OCI-LY7 (cell line): Measurements from ENCODE around the gene SLC44A5. TPM values are rescaled to one million over a fixed set of nuclear protein-coding genes. Genes with fewer than 3 reads are reported as not detected.

Experiments used
- BruUV-seq: library from RNA; stranded (reverse); fragments of 400-500 nt; replicated peaks from 2 replicates; lab custom pipeline; 2021; lab: Mats Ljungman, UMichigan
- CTCF ChIA-PET: fragments of 300-600 bp; sonication (Branson Sonifier 250); formaldehyde crosslinking; loops from one replicate; lab custom pipeline; 2022; ENCODE audit warnings: antibody characterized with exemption; ENCODE audit not compliant: unreplicated experiment; lab: Charles Lee
- POLR2A ChIA-PET: fragments of 300-600 bp; sonication (Branson Sonifier 250); formaldehyde crosslinking; loops from one replicate; lab custom pipeline; 2022; ENCODE audit warnings: antibody characterized with exemption; lab: Charles Lee
- DNase-seq: peaks from one replicate; pipeline ENCODE4 v3.0.0-alpha.2; 2015; ENCODE audit warnings: low spot score
- H2AFZ ChIP-seq: fragments of 200-600 bp; sonication (generic), shearing (Covaris generic); 2 replicates; pipeline ENCODE4 v1.6.1; 2014; ENCODE audit warnings: mild to moderate bottlenecking, antibody characterized with exemption, low read length, moderate library complexity
- H3K27ac ChIP-seq: fragments of 200-600 bp; sonication (generic); 2 replicates; pipeline ENCODE4 v1.5.1; 2014; ENCODE audit warnings: mixed run types, low read depth, mild to moderate bottlenecking, moderate library complexity, low read length, inconsistent platforms; ENCODE audit not compliant: poor library complexity, severe bottlenecking
- H3K36me3 ChIP-seq: fragments of 200-600 bp; sonication (generic); 2 replicates; pipeline ENCODE4 v1.6.1; 2014; ENCODE audit warnings: mild to moderate bottlenecking, antibody characterized with exemption, low read length, moderate library complexity, mixed read lengths; ENCODE audit not compliant: insufficient read depth
- H3K4me1 ChIP-seq: fragments of 200-600 bp; sonication (generic); 2 replicates; pipeline ENCODE4 v1.5.1; 2014; ENCODE audit warnings: mild to moderate bottlenecking, low read length; ENCODE audit not compliant: insufficient read depth, poor library complexity, severe bottlenecking
- H3K4me2 ChIP-seq: fragments of 200-600 bp; sonication (generic); 2 replicates; pipeline ENCODE4 v1.6.1; 2014; ENCODE audit warnings: mild to moderate bottlenecking, low read length
- H3K4me3 ChIP-seq: fragments of 200-600 bp; sonication (generic); 2 replicates; pipeline ENCODE4 v1.5.1; 2014; ENCODE audit warnings: mild to moderate bottlenecking, low read depth, low read length; ENCODE audit not compliant: poor library complexity, severe bottlenecking
- H3K79me2 ChIP-seq: fragments of 200-600 bp; sonication (generic); 2 replicates; pipeline ENCODE4 v1.6.1; 2016; ENCODE audit warnings: low read depth, mild to moderate bottlenecking, low read length, moderate library complexity, mixed read lengths; ENCODE audit not compliant: insufficient read depth
- H3K9me2 ChIP-seq: fragments of 200-600 bp; sonication (generic); 2 replicates; pipeline ENCODE4 v1.6.1; 2016; ENCODE audit warnings: mild to moderate bottlenecking, low read length, mixed read lengths; ENCODE audit not compliant: insufficient read depth
- H3K9me3 ChIP-seq: fragments of 200-600 bp; sonication (generic); 2 replicates; pipeline ENCODE4 v1.6.1; 2014; ENCODE audit warnings: mild to moderate bottlenecking, mixed run types, low read length, mixed read lengths
- H4K20me1 ChIP-seq: fragments of 200-600 bp; sonication (generic); 2 replicates; pipeline ENCODE4 v1.6.1; 2014; ENCODE audit warnings: mild to moderate bottlenecking, antibody characterized with exemption, low read length, moderate library complexity, mixed read lengths; ENCODE audit not compliant: insufficient read depth
- EZH2phosphoT487 ChIP-seq: fragments of 200-600 bp; sonication (generic); IDR thresholded peaks from 2 replicates; pipeline ENCODE4 v1.6.1; 2018; ENCODE audit warnings: low read depth, borderline replicate concordance, mild to moderate bottlenecking, mixed run types, antibody characterized with exemption, low read length, moderate library complexity, mixed read lengths
- intact Hi-C: fragments of 100-400 bp; cut with micrococcal nuclease; formaldehyde crosslinking; loops from one replicate; pipeline ENCODE4 v1.10.0; 2022; ENCODE audit not compliant: unreplicated experiment
- total RNA-seq, 2 experiments: library from RNA; depleted of rRNA in 1 of 2; stranded (reverse); fragments of >200 nt in 1 of 2; shearing (Covaris generic) in 1 of 2; gene quantifications; 2 replicates each; pipeline ENCODE4 v1.2.3, GENCODE V29; 2014 to 2022
- TF ChIP-seq, protein P1 (sequence below): fragments of 200-600 bp; sonication (generic); conservative IDR thresholded peaks from 2 replicates; pipeline ENCODE4 v1.5.1; 2014; ENCODE audit warnings: mild to moderate bottlenecking, antibody characterized with exemption, low read length, moderate library complexity, mixed read lengths

The SLC44A5 gene
- total RNA-seq, 2 experiments from 2014 or later = not detected

DNA sequence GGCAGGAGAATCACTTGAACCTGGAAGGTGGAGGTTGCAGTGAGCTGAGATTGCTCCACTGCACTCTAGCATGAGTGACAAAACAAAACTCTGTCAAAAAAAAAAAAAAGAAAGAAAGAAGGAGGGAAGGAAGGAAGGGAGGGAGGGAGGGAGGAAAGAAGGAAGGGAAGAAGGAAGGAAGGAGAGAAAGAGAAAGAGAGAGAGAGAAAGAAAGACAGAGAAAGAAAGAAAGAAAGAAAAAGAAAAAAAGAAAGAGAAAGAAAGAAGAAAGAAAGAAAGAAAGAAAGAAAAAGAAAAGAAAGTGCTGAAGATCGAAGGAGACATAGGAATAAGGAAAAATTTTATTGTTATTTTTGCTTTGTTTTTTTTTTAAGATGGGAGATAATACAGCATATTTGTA lies 166.7 kb downstream of the SLC44A5 start:
- Histone ChIP-seq H3K36me3 (no peaks in the 10 kb centered on the region), H4K20me1 (no peaks in the 10 kb centered on the region), H3K9me2 (no peaks in the 10 kb centered on the region), H3K4me2 (no peak overlapping the region), H3K27ac (no peak overlapping the region), H3K4me1 (no peaks in the 10 kb centered on the region), H3K79me2 (no peaks in the 10 kb centered on the region), H3K9me3 (no peaks in the 10 kb centered on the region), H2AFZ (no peak overlapping the region), H3K4me3 (no peak overlapping the region)
- intact Hi-C loops = no loop called here
- POLR2A ChIA-PET = no interaction called here
- no TSS peak for BruUV-seq
- no peak for TF ChIP-seq EZH2phosphoT487
- TF ChIP-seq, protein P1, sequence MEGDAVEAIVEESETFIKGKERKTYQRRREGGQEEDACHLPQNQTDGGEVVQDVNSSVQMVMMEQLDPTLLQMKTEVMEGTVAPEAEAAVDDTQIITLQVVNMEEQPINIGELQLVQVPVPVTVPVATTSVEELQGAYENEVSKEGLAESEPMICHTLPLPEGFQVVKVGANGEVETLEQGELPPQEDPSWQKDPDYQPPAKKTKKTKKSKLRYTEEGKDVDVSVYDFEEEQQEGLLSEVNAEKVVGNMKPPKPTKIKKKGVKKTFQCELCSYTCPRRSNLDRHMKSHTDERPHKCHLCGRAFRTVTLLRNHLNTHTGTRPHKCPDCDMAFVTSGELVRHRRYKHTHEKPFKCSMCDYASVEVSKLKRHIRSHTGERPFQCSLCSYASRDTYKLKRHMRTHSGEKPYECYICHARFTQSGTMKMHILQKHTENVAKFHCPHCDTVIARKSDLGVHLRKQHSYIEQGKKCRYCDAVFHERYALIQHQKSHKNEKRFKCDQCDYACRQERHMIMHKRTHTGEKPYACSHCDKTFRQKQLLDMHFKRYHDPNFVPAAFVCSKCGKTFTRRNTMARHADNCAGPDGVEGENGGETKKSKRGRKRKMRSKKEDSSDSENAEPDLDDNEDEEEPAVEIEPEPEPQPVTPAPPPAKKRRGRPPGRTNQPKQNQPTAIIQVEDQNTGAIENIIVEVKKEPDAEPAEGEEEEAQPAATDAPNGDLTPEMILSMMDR = no peak
- CTCF ChIA-PET = no interaction called here
- no peak for DNase-seq

DNA sequence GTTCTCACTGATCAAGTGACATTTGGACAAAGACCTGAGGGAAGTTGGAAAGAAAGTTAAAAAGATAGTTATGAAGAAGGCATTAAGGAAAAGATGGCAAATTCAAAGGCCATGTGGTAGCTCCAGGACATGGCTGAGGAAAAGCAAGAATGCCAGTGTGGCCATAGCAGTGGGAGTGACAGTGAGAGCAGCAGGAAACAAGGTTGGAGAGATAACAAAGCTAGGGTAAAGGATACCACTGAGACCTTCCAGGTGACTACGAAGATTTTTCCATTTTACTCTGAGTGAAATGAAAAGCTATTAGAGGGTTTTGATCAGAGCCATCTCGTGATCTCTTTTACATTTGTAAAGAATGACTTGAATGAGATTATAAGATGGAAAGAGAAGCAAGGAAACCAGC lies 170.6 kb downstream of the SLC44A5 start:
- Histone ChIP-seq H3K9me2 (no peaks in the 10 kb centered on the region), H3K36me3 (no peaks in the 10 kb centered on the region), H3K4me2 (no peak overlapping the region), H3K9me3 (no peaks in the 10 kb centered on the region), H3K79me2 (no peaks in the 10 kb centered on the region), H3K27ac (no peak overlapping the region), H2AFZ (no peak overlapping the region), H3K4me1 (no peaks in the 10 kb centered on the region), H3K4me3 (no peak overlapping the region), H4K20me1 (no peaks in the 10 kb centered on the region)
- ChIA-PET CTCF (no interaction called here), POLR2A (no interaction called here)
- intact Hi-C loops = no loop called here
- no peak for TF ChIP-seq EZH2phosphoT487
- TF ChIP-seq, protein P1 = no peak
- no peak for DNase-seq
- BruUV-seq = no TSS peak

DNA sequence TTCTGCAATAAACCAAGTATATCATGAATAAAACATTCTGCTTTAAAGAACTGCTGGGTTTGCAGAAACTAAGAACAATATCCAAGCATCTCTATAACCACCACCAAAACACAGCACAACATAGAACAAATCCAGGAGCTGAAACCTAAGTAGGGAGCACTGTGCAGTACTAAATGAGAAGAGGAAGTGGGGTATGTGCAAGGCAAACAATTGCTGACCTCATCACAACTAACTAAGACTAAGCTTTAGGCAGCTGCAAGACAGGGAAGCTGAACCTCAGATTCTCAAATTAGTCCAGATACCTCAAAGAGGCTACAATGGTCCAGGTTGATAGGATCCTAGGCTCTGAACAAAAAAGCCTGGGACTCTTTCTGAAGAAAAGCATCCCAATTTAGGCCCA lies 172.6 kb downstream of the SLC44A5 start:
- no peaks in the 10 kb centered on the region for H3K79me2 ChIP-seq
- H3K36me3 ChIP-seq = no peaks in the 10 kb centered on the region
- no peak overlapping the region for H3K4me3 ChIP-seq
- no peaks in the 10 kb centered on the region for H3K4me1 ChIP-seq
- no peak for DNase-seq
- POLR2A ChIA-PET = no interaction called here
- H3K9me2 ChIP-seq = no peaks in the 10 kb centered on the region
- BruUV-seq = no TSS peak
- intact Hi-C loops = no loop called here
- CTCF ChIA-PET = no interaction called here
- no peaks in the 10 kb centered on the region for H3K9me3 ChIP-seq
- no peak overlapping the region for H3K4me2 ChIP-seq
- no peaks in the 10 kb centered on the region for H4K20me1 ChIP-seq
- H2AFZ ChIP-seq = no peak overlapping the region
- no peak for TF ChIP-seq EZH2phosphoT487
- TF ChIP-seq, protein P1 = no peak
- no peak overlapping the region for H3K27ac ChIP-seq
